Measurements from ENCODE around the gene CUL7. TPM values are rescaled to one million over a fixed set of nuclear protein-coding genes. Genes with fewer than 3 reads are reported as not detected.

CUL7 gene
- total and polyA plus RNA-seq, 2 of the 8 experiments (the other 6 are each of a cell fraction or from before 2014, with no cell fraction given), result 10.8 to 15.0 TPM

DNA sequence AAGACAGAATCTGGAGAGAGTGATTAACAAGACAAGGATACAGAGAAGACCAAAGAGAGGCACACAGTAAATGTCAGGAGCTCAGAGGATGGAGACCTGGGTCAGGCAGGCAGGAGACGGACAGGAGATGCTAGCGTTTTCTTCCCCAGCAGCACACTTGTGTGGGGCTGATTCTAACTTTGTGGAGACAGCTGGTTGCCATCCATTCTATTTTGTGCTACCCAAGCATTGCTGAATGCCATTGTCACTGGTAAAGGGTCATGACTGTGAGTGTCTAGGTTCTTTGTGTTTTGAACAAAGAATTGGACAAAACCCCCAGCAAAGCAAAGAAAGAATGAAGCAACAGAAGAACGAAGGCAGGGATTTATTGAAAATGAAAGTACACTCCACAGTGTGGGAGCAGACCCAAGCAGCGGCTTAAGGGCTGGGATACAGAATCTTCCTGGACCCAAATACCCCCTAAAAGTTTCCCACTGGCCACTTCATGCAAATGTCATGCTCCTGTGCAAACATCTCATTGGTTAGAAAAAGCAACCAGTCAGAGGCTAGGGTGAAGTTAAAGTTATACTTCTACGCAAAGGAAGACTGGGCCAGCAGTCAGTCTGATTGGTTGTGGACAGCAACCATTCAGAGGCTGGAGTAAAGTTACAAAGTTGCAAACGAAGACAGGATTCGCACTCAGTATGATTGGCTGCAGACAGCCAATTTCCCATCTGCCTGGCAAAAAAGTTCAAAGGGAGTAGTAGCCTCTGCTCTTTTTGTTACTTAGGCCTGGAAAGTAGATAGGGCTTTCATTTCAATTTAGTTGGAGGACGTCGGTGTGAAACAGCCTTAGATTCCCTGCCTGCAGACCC lies 40.0 kb upstream of the CUL7 start (continued):
- TF ChIP-seq ATF3 (IDR thresholded peaks at IDR 0.05; ENCODE audit: insufficient read depth, low read depth, low read length), result no peak
- no peak for TF ChIP-seq SP1 (IDR thresholded peaks at IDR 0.05; ENCODE audit: low read depth, low read length)
- TF ChIP-seq JUND (IDR thresholded peaks at IDR 0.05; ENCODE audit: low read length), result no peak
- TF ChIP-seq SRF (IDR thresholded peaks at IDR 0.05; ENCODE audit: low read depth, low read length), result no peak
- TF ChIP-seq HDAC2 (IDR thresholded peaks at IDR 0.05; ENCODE audit: borderline replicate concordance in 1 of 2, low read depth in 2 of 2, low read length in 2 of 2), result no peak
- TF ChIP-seq, protein P1, sequence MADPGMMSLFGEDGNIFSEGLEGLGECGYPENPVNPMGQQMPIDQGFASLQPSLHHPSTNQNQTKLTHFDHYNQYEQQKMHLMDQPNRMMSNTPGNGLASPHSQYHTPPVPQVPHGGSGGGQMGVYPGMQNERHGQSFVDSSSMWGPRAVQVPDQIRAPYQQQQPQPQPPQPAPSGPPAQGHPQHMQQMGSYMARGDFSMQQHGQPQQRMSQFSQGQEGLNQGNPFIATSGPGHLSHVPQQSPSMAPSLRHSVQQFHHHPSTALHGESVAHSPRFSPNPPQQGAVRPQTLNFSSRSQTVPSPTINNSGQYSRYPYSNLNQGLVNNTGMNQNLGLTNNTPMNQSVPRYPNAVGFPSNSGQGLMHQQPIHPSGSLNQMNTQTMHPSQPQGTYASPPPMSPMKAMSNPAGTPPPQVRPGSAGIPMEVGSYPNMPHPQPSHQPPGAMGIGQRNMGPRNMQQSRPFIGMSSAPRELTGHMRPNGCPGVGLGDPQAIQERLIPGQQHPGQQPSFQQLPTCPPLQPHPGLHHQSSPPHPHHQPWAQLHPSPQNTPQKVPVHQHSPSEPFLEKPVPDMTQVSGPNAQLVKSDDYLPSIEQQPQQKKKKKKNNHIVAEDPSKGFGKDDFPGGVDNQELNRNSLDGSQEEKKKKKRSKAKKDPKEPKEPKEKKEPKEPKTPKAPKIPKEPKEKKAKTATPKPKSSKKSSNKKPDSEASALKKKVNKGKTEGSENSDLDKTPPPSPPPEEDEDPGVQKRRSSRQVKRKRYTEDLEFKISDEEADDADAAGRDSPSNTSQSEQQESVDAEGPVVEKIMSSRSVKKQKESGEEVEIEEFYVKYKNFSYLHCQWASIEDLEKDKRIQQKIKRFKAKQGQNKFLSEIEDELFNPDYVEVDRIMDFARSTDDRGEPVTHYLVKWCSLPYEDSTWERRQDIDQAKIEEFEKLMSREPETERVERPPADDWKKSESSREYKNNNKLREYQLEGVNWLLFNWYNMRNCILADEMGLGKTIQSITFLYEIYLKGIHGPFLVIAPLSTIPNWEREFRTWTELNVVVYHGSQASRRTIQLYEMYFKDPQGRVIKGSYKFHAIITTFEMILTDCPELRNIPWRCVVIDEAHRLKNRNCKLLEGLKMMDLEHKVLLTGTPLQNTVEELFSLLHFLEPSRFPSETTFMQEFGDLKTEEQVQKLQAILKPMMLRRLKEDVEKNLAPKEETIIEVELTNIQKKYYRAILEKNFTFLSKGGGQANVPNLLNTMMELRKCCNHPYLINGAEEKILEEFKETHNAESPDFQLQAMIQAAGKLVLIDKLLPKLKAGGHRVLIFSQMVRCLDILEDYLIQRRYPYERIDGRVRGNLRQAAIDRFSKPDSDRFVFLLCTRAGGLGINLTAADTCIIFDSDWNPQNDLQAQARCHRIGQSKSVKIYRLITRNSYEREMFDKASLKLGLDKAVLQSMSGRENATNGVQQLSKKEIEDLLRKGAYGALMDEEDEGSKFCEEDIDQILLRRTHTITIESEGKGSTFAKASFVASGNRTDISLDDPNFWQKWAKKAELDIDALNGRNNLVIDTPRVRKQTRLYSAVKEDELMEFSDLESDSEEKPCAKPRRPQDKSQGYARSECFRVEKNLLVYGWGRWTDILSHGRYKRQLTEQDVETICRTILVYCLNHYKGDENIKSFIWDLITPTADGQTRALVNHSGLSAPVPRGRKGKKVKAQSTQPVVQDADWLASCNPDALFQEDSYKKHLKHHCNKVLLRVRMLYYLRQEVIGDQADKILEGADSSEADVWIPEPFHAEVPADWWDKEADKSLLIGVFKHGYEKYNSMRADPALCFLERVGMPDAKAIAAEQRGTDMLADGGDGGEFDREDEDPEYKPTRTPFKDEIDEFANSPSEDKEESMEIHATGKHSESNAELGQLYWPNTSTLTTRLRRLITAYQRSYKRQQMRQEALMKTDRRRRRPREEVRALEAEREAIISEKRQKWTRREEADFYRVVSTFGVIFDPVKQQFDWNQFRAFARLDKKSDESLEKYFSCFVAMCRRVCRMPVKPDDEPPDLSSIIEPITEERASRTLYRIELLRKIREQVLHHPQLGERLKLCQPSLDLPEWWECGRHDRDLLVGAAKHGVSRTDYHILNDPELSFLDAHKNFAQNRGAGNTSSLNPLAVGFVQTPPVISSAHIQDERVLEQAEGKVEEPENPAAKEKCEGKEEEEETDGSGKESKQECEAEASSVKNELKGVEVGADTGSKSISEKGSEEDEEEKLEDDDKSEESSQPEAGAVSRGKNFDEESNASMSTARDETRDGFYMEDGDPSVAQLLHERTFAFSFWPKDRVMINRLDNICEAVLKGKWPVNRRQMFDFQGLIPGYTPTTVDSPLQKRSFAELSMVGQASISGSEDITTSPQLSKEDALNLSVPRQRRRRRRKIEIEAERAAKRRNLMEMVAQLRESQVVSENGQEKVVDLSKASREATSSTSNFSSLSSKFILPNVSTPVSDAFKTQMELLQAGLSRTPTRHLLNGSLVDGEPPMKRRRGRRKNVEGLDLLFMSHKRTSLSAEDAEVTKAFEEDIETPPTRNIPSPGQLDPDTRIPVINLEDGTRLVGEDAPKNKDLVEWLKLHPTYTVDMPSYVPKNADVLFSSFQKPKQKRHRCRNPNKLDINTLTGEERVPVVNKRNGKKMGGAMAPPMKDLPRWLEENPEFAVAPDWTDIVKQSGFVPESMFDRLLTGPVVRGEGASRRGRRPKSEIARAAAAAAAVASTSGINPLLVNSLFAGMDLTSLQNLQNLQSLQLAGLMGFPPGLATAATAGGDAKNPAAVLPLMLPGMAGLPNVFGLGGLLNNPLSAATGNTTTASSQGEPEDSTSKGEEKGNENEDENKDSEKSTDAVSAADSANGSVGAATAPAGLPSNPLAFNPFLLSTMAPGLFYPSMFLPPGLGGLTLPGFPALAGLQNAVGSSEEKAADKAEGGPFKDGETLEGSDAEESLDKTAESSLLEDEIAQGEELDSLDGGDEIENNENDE (IDR thresholded peaks at IDR 0.05; ENCODE audit: insufficient replicate concordance, low read length), result no peak
- TF ChIP-seq PHF8 (conservative IDR thresholded peaks at IDR 0.05; ENCODE audit: low read depth, low read length), result no peak
- no peak for TF ChIP-seq GTF2F1 (IDR thresholded peaks at IDR 0.05; ENCODE audit: borderline replicate concordance, low read depth, low read length)
